GM12878 (cell line): ENCODE measurements around the gene SMIM35. TPM values are rescaled to one million over a fixed set of nuclear protein-coding genes. Genes with fewer than 3 reads are reported as not detected.

Experiments
- ATAC-seq: fragments of 200-7000 bp; cut with Tn5 transposase; 3 replicates; pipeline ENCODE4 v1.9.1; 2020; ENCODE audit warnings: mild to moderate bottlenecking, moderate library complexity
- BruUV-seq: library from RNA; stranded (reverse); fragments of 400-500 nt; replicated peaks from 2 replicates; lab custom pipeline; 2021; lab: Mats Ljungman, UMichigan
- CTCF ChIA-PET: fragments of 300-600 bp; sonication (Branson Sonifier 250); formaldehyde crosslinking; extraction: SDS; loops from one replicate; lab custom pipeline; 2021; ENCODE audit warnings: inconsistent platforms; lab: Yijun Ruan, JAX
- POLR2A ChIA-PET: fragments of 350-600 bp; formaldehyde crosslinking; extraction: SDS; loops from one replicate; lab custom pipeline; 2021; ENCODE audit warnings: inconsistent platforms; lab: Charles Lee
- RAD21 ChIA-PET: fragments of 300-600 bp; sonication (Branson Sonifier 250); formaldehyde crosslinking; loops from one replicate; lab custom pipeline; 2023; ENCODE audit warnings: antibody characterized with exemption; ENCODE audit not compliant: unreplicated experiment; lab: Charles Lee
- SMC1A ChIA-PET: fragments of 300-600 bp; sonication (Branson Sonifier 250); formaldehyde crosslinking; loops from one replicate; lab custom pipeline; 2023; ENCODE audit not compliant: unreplicated experiment, uncharacterized antibody; lab: Charles Lee
- DNase-seq: peaks from one replicate; pipeline ENCODE4 v3.0.0-alpha.2; 2011; ENCODE audit warnings: low read depth, low spot score
- FAIRE-seq: peaks from 3 replicates; lab custom pipeline; 2011; peaks lifted over from hg19 to GRCh38; lab: Jason Lieb, UNC
- H2AFZ ChIP-seq: 2 replicates; pipeline ENCODE4 v1.6.0; 2011; ENCODE audit warnings: low read depth, low read length, control low read depth; ENCODE audit not compliant: control insufficient read depth
- H3K27ac ChIP-seq: 2 replicates; pipeline ENCODE4 v1.5.1; 2011; ENCODE audit warnings: control low read depth; ENCODE audit not compliant: control insufficient read depth, insufficient read depth
- H3K27me3 ChIP-seq, 2 experiments: replicated peaks in 1 of 2; 2 replicates each; pipeline versions ENCODE4 v1.6.0 to v1.6.1; 2011; ENCODE audit warnings: low read length in 1 of 2; ENCODE audit not compliant: control insufficient read depth in 2 of 2, insufficient read depth in 2 of 2
- H3K36me3 ChIP-seq, 2 experiments: 2 replicates each; pipeline ENCODE4 v1.5.1; 2011; ENCODE audit warnings: low read length in 1 of 2; ENCODE audit not compliant: control insufficient read depth in 2 of 2, insufficient read depth in 2 of 2
- H3K4me1 ChIP-seq: 2 replicates; pipeline ENCODE4 v1.6.1; 2011; ENCODE audit warnings: mild to moderate bottlenecking, low read length, moderate library complexity, mixed read lengths; ENCODE audit not compliant: control insufficient read depth, insufficient read depth
- H3K4me2 ChIP-seq: 2 replicates; pipeline ENCODE4 v1.6.0; 2011; ENCODE audit warnings: control low read depth; ENCODE audit not compliant: control insufficient read depth, insufficient read depth
- H3K4me3 ChIP-seq: fragments of 200-600 bp; sonication (generic); 2 replicates; pipeline ENCODE4 v1.5.1; 2016
- H3K79me2 ChIP-seq: 2 replicates; pipeline ENCODE4 v1.6.0; 2011; ENCODE audit warnings: low read length; ENCODE audit not compliant: control insufficient read depth, insufficient read depth
- H3K9ac ChIP-seq: 2 replicates; pipeline ENCODE4 v1.8.0; 2011; ENCODE audit warnings: low read length, control low read depth, mixed read lengths; ENCODE audit not compliant: control insufficient read depth, insufficient read depth
- H3K9me3 ChIP-seq: replicated peaks from 3 replicates; pipeline ENCODE4 v1.5.1; 2011; ENCODE audit warnings: mild to moderate bottlenecking, low read length; ENCODE audit not compliant: control insufficient read depth, insufficient read depth
- H4K20me1 ChIP-seq: 2 replicates; pipeline ENCODE4 v1.6.0; 2011; ENCODE audit not compliant: control insufficient read depth, insufficient read depth
- IRF4 ChIP-seq: IDR thresholded peaks from 2 replicates; pipeline ENCODE4 v1.6.1; 2011; ENCODE audit warnings: low read depth, low read length
- NR2F1 ChIP-seq: fragments of 450-650 bp; conservative IDR thresholded peaks from 2 replicates; pipeline ENCODE4 v1.6.1; 2017; ENCODE audit warnings: mild to moderate bottlenecking
- SP1 ChIP-seq: IDR thresholded peaks from one replicate; pipeline ENCODE4 v1.6.1; 2011; ENCODE audit warnings: low read depth, low read length
- STAT3 ChIP-seq: IDR thresholded peaks from 2 replicates; pipeline ENCODE4 v1.6.1; 2011; ENCODE audit warnings: low read depth, low read length, improper control_type of control experiment
- WGBS: methylation state at CpG from one replicate; pipeline ENCODE4 v1.1.6; 2016; ENCODE audit warnings: low lambda C conversion rate; ENCODE audit not compliant: insufficient replicate concordance, insufficient coverage; ENCODE audit errors: missing lambda C conversion rate; 5-methylcytosine and 5-hydroxymethylcytosine counted together
- in situ Hi-C: fragments of 300-500 bp; cut with MboI; formaldehyde crosslinking; loops from 9 replicates; pipeline ENCODE4 v1.14.3; 2018; ENCODE audit warnings: mixed read lengths
- intact Hi-C: fragments of 100-400 bp; cut with micrococcal nuclease; formaldehyde crosslinking; loops from one replicate; pipeline ENCODE4 v1.14.2; 2022; ENCODE audit not compliant: unreplicated experiment
- polyA plus RNA-seq, 11 experiments: library from polyadenylated mRNA; depleted of rRNA in 4 of 11; unstranded in 6 of 11; stranded (reverse) in 5 of 11; fragments of >200 nt; fragmentation: Nextera tagmentation in 4 of 11; fragmentation: Illumina TruSeq in 1 of 11; extraction: Ambion mirVana in 4 of 11; extraction: Trizol in 1 of 11; gene quantifications; 1 replicate in 1 of 11; 2 replicates in 10 of 11; pipeline versions ENCODE4 v1.2.1 to v1.2.3, GENCODE V29; 2011 to 2016; ENCODE audit warnings: inconsistent platforms in 2 of 11, missing spikeins in 2 of 11, low read depth in 1 of 11
- total RNA-seq, 4 experiments: library from RNA; depleted of rRNA in 3 of 4; stranded (reverse); fragments of >200 nt in 3 of 4; fragmentation: Illumina TruSeq in 1 of 4; extraction: Trizol in 1 of 4; gene quantifications; 2 replicates each; pipeline versions ENCODE4 v1.2.1 to v1.2.3, GENCODE V29; 2013 to 2021
- TF ChIP-seq, protein P1 (sequence below): IDR thresholded peaks from 2 replicates; pipeline ENCODE4 v1.6.1; 2011; ENCODE audit warnings: borderline replicate concordance, low read depth, mild to moderate bottlenecking, moderate library complexity, mixed read lengths, low read length; ENCODE audit not compliant: insufficient read depth; ENCODE audit errors: extremely low read length

SMIM35 gene
- total and polyA plus RNA-seq, 10 of the 15 experiments (the other 5 are each of a cell fraction or from before 2014, with no cell fraction given) = 0.02 to 1.1 (median 0.05) TPM; not detected in 5

- H3K36me3 ChIP-seq = no peaks in the 10 kb centered on the region
- ChIA-PET CTCF (interaction anchor here (0.9 to 2.3 kb wide), 4 partner anchors 7 to 114 kb away, joined by 3 to 7 read pairs (median 4); no protein-coding TSS in a partner anchor), SMC1A (interaction anchor here (0.9 to 2.1 kb wide), 5 partner anchors 8 to 511 kb away, joined by 3 to 8 read pairs (median 3); no protein-coding TSS in a partner anchor)
- no peaks in the 10 kb centered on the region for H3K4me1 ChIP-seq
- H3K79me2 ChIP-seq = no peaks in the 10 kb centered on the region
- no peak overlapping the region for H3K9ac ChIP-seq
- no peaks in the 10 kb centered on the region for H4K20me1 ChIP-seq
- no TSS peak for BruUV-seq
- FAIRE-seq (no peak), DNase-seq (no peak), ATAC-seq (no peak)
- H3K27me3 ChIP-seq = peaks cover 1 to 3% of the 10 kb centered on the region in 2 experiments; a peak in 3 of 4 replicates
- no peak overlapping the region for H3K4me2 ChIP-seq
- H3K27ac ChIP-seq = no peak overlapping the region
- no peak overlapping the region for H3K4me3 ChIP-seq
- TF ChIP-seq, protein P1, sequence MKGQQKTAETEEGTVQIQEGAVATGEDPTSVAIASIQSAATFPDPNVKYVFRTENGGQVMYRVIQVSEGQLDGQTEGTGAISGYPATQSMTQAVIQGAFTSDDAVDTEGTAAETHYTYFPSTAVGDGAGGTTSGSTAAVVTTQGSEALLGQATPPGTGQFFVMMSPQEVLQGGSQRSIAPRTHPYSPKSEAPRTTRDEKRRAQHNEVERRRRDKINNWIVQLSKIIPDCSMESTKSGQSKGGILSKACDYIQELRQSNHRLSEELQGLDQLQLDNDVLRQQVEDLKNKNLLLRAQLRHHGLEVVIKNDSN = no peak
- no peak for TF ChIP-seq IRF4
- no peak for TF ChIP-seq STAT3
- TF ChIP-seq NR2F1 = no peak
- TF ChIP-seq SP1 = no peak
- TF ChIP-seq, all 136 proteins: peak for 0
- in situ Hi-C loops (loop anchor here (25.0 kb wide), 1 partner anchor 624 kb away; no protein-coding TSS in a partner anchor), intact Hi-C loops (no loop called here)
- ChIA-PET RAD21 (interaction anchor here (0.7 to 0.9 kb wide), 2 partner anchors 111 to 227 kb away, joined by 3 read pairs; no protein-coding TSS in a partner anchor), POLR2A (interaction anchor here (0.5 kb wide), 1 partner anchor 634 kb away, joined by 3 read pairs; no protein-coding TSS in a partner anchor)
- Histone ChIP-seq H2AFZ (no peak overlapping the region), H3K9me3 (no peaks in the 10 kb centered on the region)
- WGBS = 28% methylated on average over 7 of the region's 7 CpGs
Measured at GRCh38 chr11:118060869-118061268, 25.9 kb downstream of the SMIM35 start.
